K562 (cell line): ENCODE data around the gene ZMIZ1. TPM values are rescaled to one million over a fixed set of nuclear protein-coding genes. Genes with fewer than 3 reads are reported as not detected.
A peak's percentile ranks its signal among the peaks of the same experiment; 100 is the strongest.

ENCODE experiments used
- ATAC-seq: fragments of 200-7000 bp; cut with Tn5 transposase; 3 replicates; pipeline ENCODE4 v1.9.1; 2020; ENCODE audit warnings: moderate library complexity
- BruUV-seq: library from RNA; stranded (reverse); fragments of 400-500 nt; replicated peaks from 2 replicates; lab custom pipeline; 2021; lab: Mats Ljungman, UMichigan
- CTCF ChIA-PET: fragments of 300-600 bp; formaldehyde crosslinking; extraction: SDS; loops from one replicate; lab custom pipeline; 2021; ENCODE audit warnings: low intra/inter-chr PET ratio; lab: Yijun Ruan, JAX
- POLR2A ChIA-PET: fragments of 300-600, 350-650 bp; sonication (Branson Sonifier 250); formaldehyde crosslinking; extraction: SDS; loops from one replicate; lab custom pipeline; 2021; ENCODE audit warnings: antibody characterized with exemption, inconsistent platforms; lab: Yijun Ruan, JAX
- DNase-seq, 4 experiments: peaks; one replicate each; pipeline versions ENCODE4 v3.0.0 to v3.0.0-alpha.2; 2011 to 2018; ENCODE audit warnings: low spot score in 3 of 4, mixed read lengths in 3 of 4; ENCODE audit errors: extremely low read depth in 1 of 4
- FAIRE-seq: peaks from 2 replicates; lab custom pipeline; 2011; peaks lifted over from hg19 to GRCh38; lab: Jason Lieb, UNC
- H2AFZ ChIP-seq: 2 replicates; pipeline ENCODE4 v1.6.0; 2011; ENCODE audit warnings: low read depth, low read length, control low read depth, inconsistent platforms
- H3K27ac ChIP-seq: fragments of 200-600 bp; 3 replicates; pipeline ENCODE4 v1.8.0; 2011; ENCODE audit warnings: low read depth, mild to moderate bottlenecking, control low read depth, inconsistent platforms, low read length, moderate library complexity, mixed read lengths; ENCODE audit errors: extremely low read depth
- H3K27me3 ChIP-seq, 2 experiments: fragments of 300-600 bp in 1 of 2; 2 replicates in 1 of 2; 3 replicates in 1 of 2; pipeline versions ENCODE4 v1.6.0 to v1.8.0; 2011; ENCODE audit warnings: inconsistent platforms in 2 of 2, low read length in 2 of 2, mild to moderate bottlenecking in 1 of 2, mixed read lengths in 1 of 2, moderate library complexity in 1 of 2; ENCODE audit not compliant: control insufficient read depth in 2 of 2, insufficient read depth in 2 of 2
- H3K36me3 ChIP-seq: fragments of 300-600 bp; 3 replicates; pipeline ENCODE4 v1.8.0; 2011; ENCODE audit warnings: mild to moderate bottlenecking, low read length, inconsistent platforms; ENCODE audit not compliant: control insufficient read depth, insufficient read depth
- H3K4me1 ChIP-seq, 2 experiments: fragments of 200-600 bp in 1 of 2; replicated peaks in 1 of 2; 2 replicates in 1 of 2; 3 replicates in 1 of 2; pipeline versions ENCODE4 v1.5.1 to v1.8.0; 2011; ENCODE audit warnings: inconsistent platforms in 2 of 2, low read length in 2 of 2, mild to moderate bottlenecking in 1 of 2, mixed read lengths in 1 of 2, moderate library complexity in 1 of 2; ENCODE audit not compliant: control insufficient read depth in 2 of 2, insufficient read depth in 2 of 2
- H3K4me2 ChIP-seq: 2 replicates; pipeline ENCODE4 v1.6.1; 2011; ENCODE audit warnings: low read length, control low read depth, inconsistent platforms, mixed read lengths; ENCODE audit not compliant: insufficient read depth
- H3K4me3 ChIP-seq: fragments of 200-600 bp; sonication (generic), shearing (Covaris generic); 2 replicates; pipeline ENCODE4 v1.5.1; 2016; ENCODE audit warnings: control low read depth, inconsistent platforms
- H3K79me2 ChIP-seq: fragments of 200-600 bp; 3 replicates; pipeline ENCODE4 v1.8.0; 2011; ENCODE audit warnings: low read length, inconsistent platforms; ENCODE audit not compliant: control insufficient read depth, insufficient read depth
- H3K9ac ChIP-seq, 2 experiments: 2 replicates each; pipeline versions ENCODE4 v1.6.0 to v1.6.1; 2011; ENCODE audit warnings: low read depth in 2 of 2, low read length in 2 of 2, control low read depth in 1 of 2, inconsistent platforms in 1 of 2, mild to moderate bottlenecking in 1 of 2, mixed read lengths in 1 of 2; ENCODE audit not compliant: insufficient read depth in 1 of 2
- H3K9me1 ChIP-seq: one replicate; pipeline ENCODE4 v1.6.0; 2011; ENCODE audit warnings: inconsistent platforms, mild to moderate bottlenecking, low read length, moderate library complexity; ENCODE audit not compliant: control insufficient read depth, insufficient read depth
- H3K9me3 ChIP-seq: replicated peaks from 2 replicates; pipeline ENCODE4 v1.5.1; 2011; ENCODE audit warnings: low read depth, low read length, inconsistent platforms; ENCODE audit not compliant: control insufficient read depth, insufficient read depth
- H4K20me1 ChIP-seq: replicated peaks from 2 replicates; pipeline ENCODE4 v1.6.1; 2011; ENCODE audit warnings: low read length, inconsistent platforms, mixed read lengths; ENCODE audit not compliant: control insufficient read depth, insufficient read depth
- CHCHD3 ChIP-seq: fragments of 250-450 bp; sonication (Bioruptor Pico); IDR thresholded peaks from 2 replicates; pipeline ENCODE4 v2.1.2; 2022; ENCODE audit warnings: mild to moderate bottlenecking
- PRMT5 ChIP-seq: sonication (generic); formaldehyde crosslinking; IDR thresholded peaks from 2 replicates; pipeline ENCODE4 v1.5.0; 2020; ENCODE audit warnings: missing genetic modification reagents
- RAD21 ChIP-seq, 2 experiments: fragments of 250-450 bp in 1 of 2; fragments of 450-650 bp in 1 of 2; sonication (Bioruptor Pico) in 1 of 2; formaldehyde crosslinking in 1 of 2; IDR thresholded peaks in 1 of 2; conservative IDR thresholded peaks in 1 of 2; 2 replicates each; pipeline versions ENCODE4 v1.4.0 to v1.8.0; 2020 to 2022; ENCODE audit warnings: mild to moderate bottlenecking in 2 of 2, moderate library complexity in 1 of 2
- SETDB1 ChIP-seq: IDR thresholded peaks from one replicate; pipeline ENCODE4 v1.6.1; 2012; ENCODE audit warnings: low read length, control low read depth, inconsistent platforms
- SRF ChIP-seq, 2 experiments: fragments of 250-450, 450-650 bp in 1 of 2; sonication (Bioruptor Pico) in 1 of 2; sonication (generic) in 1 of 2; formaldehyde crosslinking; IDR thresholded peaks; 2 replicates each; pipeline versions ENCODE4 v1.5.0 to v1.5.1; 2020 to 2022; ENCODE audit warnings: mild to moderate bottlenecking in 1 of 2, missing genetic modification reagents in 1 of 2
- VEZF1 ChIP-seq: fragments of 200-800 bp; sonication (Bioruptor generic); IDR thresholded peaks from 2 replicates; pipeline ENCODE4 v1.6.1; 2017; ENCODE audit warnings: missing genetic modification characterization, missing compliant biosample characterization
- XRCC5 ChIP-seq: fragments of 200-400 bp; formaldehyde crosslinking; IDR thresholded peaks from 2 replicates; pipeline ENCODE4 v1.6.1; 2017; ENCODE audit warnings: low read depth, mild to moderate bottlenecking, low read length
- ZBTB7A ChIP-seq: IDR thresholded peaks from 2 replicates; pipeline ENCODE4 v1.6.1; 2011; ENCODE audit warnings: low read depth, mild to moderate bottlenecking, low read length, moderate library complexity, borderline replicate concordance; ENCODE audit not compliant: control insufficient read depth
- ZNF384 ChIP-seq: IDR thresholded peaks from 2 replicates; pipeline ENCODE4 v1.6.1; 2012; ENCODE audit warnings: low read depth, low read length, improper control_type of control experiment
- WGBS: fragments of 100-300 bp; shearing (Covaris generic); methylation state at CpG from one replicate; pipeline ENCODE4 v1.1.6; 2016; ENCODE audit warnings: low coverage, mixed read lengths; ENCODE audit not compliant: insufficient coverage; ENCODE audit errors: missing lambda C conversion rate; 5-methylcytosine and 5-hydroxymethylcytosine counted together
- in situ Hi-C: fragments of 300-500 bp; cut with MboI; formaldehyde crosslinking; loops from 4 replicates; pipeline ENCODE4 v1.15.0; 2018; ENCODE audit warnings: inconsistent platforms, mixed read lengths
- intact Hi-C: fragments of 100-400 bp; cut with micrococcal nuclease; formaldehyde crosslinking; loops from 2 replicates; pipeline ENCODE4 v1.14.2; 2022
- polyA plus RNA-seq, 8 experiments: library from polyadenylated mRNA; depleted of rRNA in 4 of 8; stranded (reverse) in 5 of 8; unstranded in 3 of 8; fragments of >200 nt; fragmentation: Nextera tagmentation in 2 of 8; fragmentation: Illumina TruSeq in 1 of 8; extraction: Ambion mirVana in 2 of 8; extraction: Trizol in 1 of 8; gene quantifications; 2 replicates each; pipeline versions ENCODE4 v1.2.1 to v1.2.3, GENCODE V29; 2011 to 2014; ENCODE audit warnings: inconsistent platforms in 1 of 8, missing spikeins in 1 of 8
- total RNA-seq, 7 experiments: library from RNA; depleted of rRNA in 6 of 7; stranded (reverse); fragments of >200 nt in 6 of 7; fragmentation: Illumina TruSeq in 2 of 7; extraction: Trizol in 2 of 7; gene quantifications; 2 replicates each; pipeline versions ENCODE4 v1.2.1 to v1.2.3, GENCODE V29; 2011 to 2021; ENCODE audit warnings: low replicate concordance in 1 of 7

ZMIZ1 gene
- total and polyA plus RNA-seq, 9 of the 15 experiments (the other 6 are each of a cell fraction or from before 2014, with no cell fraction given) = 1.0 to 37.3 (median 4.3) TPM

- peak; percentile 33 to 38 for TF ChIP-seq RAD21 (CRISPR knock-in tag; conservative IDR thresholded peaks at IDR 0.05 in 1 of 2, IDR thresholded peaks at IDR 0.05 in 1 of 2)
- TF ChIP-seq XRCC5 = peak; percentile 41; the same call in 1 of the 2 replicates
- TF ChIP-seq VEZF1 (CRISPR knock-in tag) = peak; percentile 36; the same call in 1 of the 2 replicates
- peak; percentile 68; the same call in 1 of the 2 replicates for TF ChIP-seq ZBTB7A
Observed at GRCh38 chr10:79292891-79293746, 224.4 kb downstream of the ZMIZ1 start (continued).

- CTCF ChIA-PET = no interaction called here
- 81% methylated on average over 11 of the region's 11 CpGs for WGBS
- no peaks in the 10 kb centered on the region for H3K27me3 ChIP-seq
- H3K9me1 ChIP-seq = no peaks in the 10 kb centered on the region
- peaks cover 8% of the 10 kb centered on the region; the same call in 1 of the 2 replicates for H4K20me1 ChIP-seq
- intact Hi-C loops = loop anchor here (2.0 to 5.0 kb wide), 3 partner anchors 49 to 193 kb away; no protein-coding TSS in a partner anchor
- in situ Hi-C loops = no loop called here
- peaks cover 0 to 23% of the 10 kb centered on the region in 2 experiments; a peak in 1 of 5 replicates for H3K4me1 ChIP-seq
- H3K79me2 ChIP-seq = no peaks in the 10 kb centered on the region
- BruUV-seq = no TSS peak
- FAIRE-seq (no peak), ATAC-seq (no peak), DNase-seq (no peak)
- no peak overlapping the region for H2AFZ ChIP-seq
- H3K36me3 ChIP-seq = peaks cover 60% of the 10 kb centered on the region; the same call in 2 of the 3 replicates
- no peak for TF ChIP-seq SRF (CRISPR knock-in tag; IDR thresholded peaks at IDR 0.05)
- TF ChIP-seq CHCHD3 = no peak
- TF ChIP-seq SETDB1 = no peak
- TF ChIP-seq ZNF384 = no peak
- TF ChIP-seq PRMT5 (CRISPR knock-in tag) = no peak
- no peak overlapping the region for H3K4me2 ChIP-seq
- no peaks in the 10 kb centered on the region for H3K9me3 ChIP-seq
- POLR2A ChIA-PET = interaction anchor here (0.6 to 1.0 kb wide), 4 partner anchors 12 to 99 kb away, joined by 3 to 6 read pairs (median 3); no protein-coding TSS in a partner anchor
- H3K9ac ChIP-seq = no peak overlapping the region
- H3K27ac ChIP-seq = no peak overlapping the region
- H3K4me3 ChIP-seq = no peak overlapping the region
Observed at GRCh38 chr10:79293841-79294581, 225.2 kb downstream of the ZMIZ1 start.
